KOPT-K1 (cell line): ENCODE data around the gene TRMU.
"Not testable (repeated sequence)": the region's sequence is repeated elsewhere in the genome, so short reads cannot be mapped to it uniquely, and the experiment has no call there.

Experiments used
- H3K27ac ChIP-seq: fragments of 200-600 bp; sonication (generic); 2 replicates; pipeline ENCODE4 v1.5.1; 2016; ENCODE audit warnings: antibody characterized with exemption, mild to moderate bottlenecking, low read depth, low read length; ENCODE audit not compliant: poor library complexity, severe bottlenecking
- H3K36me3 ChIP-seq: fragments of 200-600 bp; sonication (generic); 2 replicates; pipeline ENCODE4 v1.5.1; 2017; ENCODE audit warnings: antibody characterized with exemption, mild to moderate bottlenecking, low read length, moderate library complexity; ENCODE audit not compliant: insufficient read depth
- H3K9me3 ChIP-seq: fragments of 200-600 bp; sonication (generic); 2 replicates; pipeline ENCODE4 v1.5.1; 2017; ENCODE audit warnings: antibody characterized with exemption, low read length, mild to moderate bottlenecking; ENCODE audit not compliant: insufficient read depth, poor library complexity, severe bottlenecking

TRMU gene

GRCh38 chr22:46295277-46295971, 40.1 kb upstream of the TRMU start:
- Histone ChIP-seq H3K9me3 (no peaks in the 10 kb centered on the region), H3K27ac (peak overlapping the region; percentile 91), H3K36me3 (peaks cover 26% of the 10 kb centered on the region)

- peaks cover 37% of the 10 kb centered on the region for H3K36me3 ChIP-seq
- H3K9me3 ChIP-seq, result no peaks in the 10 kb centered on the region
- H3K27ac ChIP-seq, result peak within 1 kb of the TSS; percentile 91
These were observed 39.0 kb upstream of the TRMU start, which contains the start of gene GTSE1 for GRCh38 chr22:46296257-46297150. Gene GTSE1, plus strand, starts transcription at chr22:46296870. Its CDS starts 531 bp downstream, at chr22:46297401.

- Histone ChIP-seq H3K27ac (peak overlapping the region; percentile 91), H3K9me3 (no peaks in the 10 kb centered on the region), H3K36me3 (peaks cover 42% of the 10 kb centered on the region)
These were observed 38.2 kb upstream of the TRMU start for GRCh38 chr22:46297151-46297812.

GRCh38 chr22:46299101-46299500, 36.4 kb upstream of the TRMU start:
- Histone ChIP-seq H3K27ac (no peak overlapping the region), H3K9me3 (no peaks in the 10 kb centered on the region), H3K36me3 (peaks cover 59% of the 10 kb centered on the region)

- H3K27ac ChIP-seq, result no peak overlapping the region
- H3K9me3 ChIP-seq, result no peaks in the 10 kb centered on the region
- peaks cover 72% of the 10 kb centered on the region for H3K36me3 ChIP-seq
These were observed 35.0 kb upstream of the TRMU start for GRCh38 chr22:46300491-46300890.

GRCh38 chr22:46303347-46303965, 32.1 kb upstream of the TRMU start:
- Histone ChIP-seq H3K9me3 (no peaks in the 10 kb centered on the region), H3K27ac (no peak overlapping the region), H3K36me3 (peaks cover 93% of the 10 kb centered on the region)

- peaks cover 95% of the 10 kb centered on the region for H3K36me3 ChIP-seq
- no peaks in the 10 kb centered on the region for H3K9me3 ChIP-seq
- no peak overlapping the region for H3K27ac ChIP-seq
These were observed 27.1 kb upstream of the TRMU start for GRCh38 chr22:46308283-46308988.

- peaks cover 95% of the 10 kb centered on the region for H3K36me3 ChIP-seq
These were observed 25.9 kb upstream of the TRMU start for GRCh38 chr22:46309526-46310085.

GRCh38 chr22:46312056-46312455, 23.5 kb upstream of the TRMU start:
- Histone ChIP-seq H3K27ac (no peak overlapping the region), H3K9me3 (no peaks in the 10 kb centered on the region), H3K36me3 (peaks cover 99% of the 10 kb centered on the region)

More at GRCh38 chr22:46309526-46310085, 25.9 kb upstream of the TRMU start:
- Histone ChIP-seq H3K27ac (no peak overlapping the region), H3K9me3 (no peaks in the 10 kb centered on the region)

- H3K27ac ChIP-seq, H3K9me3 ChIP-seq: not testable (repeated sequence)
- H3K36me3 ChIP-seq, result peaks cover 99% of the 10 kb centered on the region
These were observed 22.7 kb upstream of the TRMU start for GRCh38 chr22:46312848-46313247.

- H3K9me3 ChIP-seq, result no peaks in the 10 kb centered on the region
- H3K27ac ChIP-seq, result no peak overlapping the region
- peaks cover 99% of the 10 kb centered on the region for H3K36me3 ChIP-seq
These were observed 19.5 kb upstream of the TRMU start for GRCh38 chr22:46315976-46316375.

- Histone ChIP-seq H3K27ac (no peak overlapping the region), H3K9me3 (no peaks in the 10 kb centered on the region), H3K36me3 (peaks cover 99% of the 10 kb centered on the region)
These were observed 17.9 kb upstream of the TRMU start for GRCh38 chr22:46317646-46318045.

- Histone ChIP-seq H3K9me3 (no peaks in the 10 kb centered on the region), H3K27ac (no peak overlapping the region), H3K36me3 (peaks cover 100% of the 10 kb centered on the region)
These were observed 16.9 kb upstream of the TRMU start for GRCh38 chr22:46318576-46318975.

GRCh38 chr22:46319319-46319718, 16.2 kb upstream of the TRMU start:
- Histone ChIP-seq H3K27ac (no peak overlapping the region), H3K36me3 (peaks cover 100% of the 10 kb centered on the region)

More at GRCh38 chr22:46319319-46319718, 16.2 kb upstream of the TRMU start:
- no peaks in the 10 kb centered on the region for H3K9me3 ChIP-seq
